Esophagus muscularis mucosa (tissue), 4 donors: ENCODE measurements around the gene PKMYT1. TPM values are rescaled to one million over a fixed set of nuclear protein-coding genes. Genes with fewer than 3 reads are reported as not detected.

ENCODE experiments used
- DNase-seq: peaks from one replicate; pipeline ENCODE4 v3.0.0-alpha.2; 2017; ENCODE audit errors: extremely low spot score
- H3K27ac ChIP-seq, 4 donors: fragments of 200-600 bp; sonication (generic); replicated peaks in 1 of 4; 1 replicate in 3 of 4; 2 replicates in 1 of 4; pipeline ENCODE4 v1.5.1; 2016 to 2019; ENCODE audit warnings: mild to moderate bottlenecking in 1 of 4
- H3K27me3 ChIP-seq, 4 donors: fragments of 200-600 bp; sonication (generic); one replicate each; pipeline versions ENCODE4 v1.5.1 to v1.6.0; 2016 to 2019
- H3K36me3 ChIP-seq, 4 donors: fragments of 200-600 bp; sonication (generic); one replicate each; pipeline ENCODE4 v1.5.1; 2016 to 2019
- H3K4me1 ChIP-seq, 4 donors: fragments of 200-600 bp; sonication (generic); one replicate each; pipeline ENCODE4 v1.5.1; 2016 to 2019
- H3K4me3 ChIP-seq, 4 donors: fragments of 200-600 bp; sonication (generic); 1 replicate in 2 of 4; 2 replicates in 2 of 4; pipeline ENCODE4 v1.5.1; 2016 to 2019; ENCODE audit warnings: mild to moderate bottlenecking in 4 of 4, moderate library complexity in 1 of 4
- H3K9me3 ChIP-seq, 4 donors: fragments of 200-600 bp; sonication (generic); 1 replicate in 3 of 4; 2 replicates in 1 of 4; pipeline ENCODE4 v1.5.1; 2016 to 2019
- EP300 ChIP-seq: sonication (generic); formaldehyde crosslinking; IDR thresholded peaks from one replicate; pipeline ENCODE4 v1.6.1; 2017; ENCODE audit warnings: antibody characterized with exemption
- POLR2A ChIP-seq: fragments of 450-650 bp; IDR thresholded peaks from one replicate; pipeline ENCODE4 v1.6.1; 2017; ENCODE audit warnings: antibody characterized with exemption, moderate library complexity, mild to moderate bottlenecking, low read depth
- POLR2AphosphoS5 ChIP-seq, 2 donors: sonication (generic); formaldehyde crosslinking; IDR thresholded peaks; one replicate each; pipeline ENCODE4 v1.6.1; 2017; ENCODE audit warnings: antibody characterized with exemption in 2 of 2
- WGBS: methylation state at CpG from one replicate; pipeline ENCODE4 v1.1.5; 2018; 5-methylcytosine and 5-hydroxymethylcytosine counted together
- intact Hi-C: fragments of 100-400 bp; cut with DNase I; formaldehyde crosslinking; loops from one replicate; pipeline ENCODE4 v1.15.1; 2023
- total RNA-seq, 4 donors: library from RNA; depleted of rRNA; stranded (reverse); fragments of >200 nt; gene quantifications; one replicate each; pipeline versions ENCODE4 v1.1.0 to v1.2.1, GENCODE V29; 2016
- TF ChIP-seq, protein P1 (sequence below), 3 experiments: fragments of 200-600 bp in 2 of 3; fragments of 450-650 bp in 1 of 3; sonication (generic) in 2 of 3; IDR thresholded peaks; one replicate each; pipeline ENCODE4 v1.5.1; 2017 to 2019; ENCODE audit warnings: antibody characterized with exemption in 3 of 3, mild to moderate bottlenecking in 2 of 3, moderate library complexity in 1 of 3

Gene PKMYT1
- total RNA-seq, 4 donors from 2014 or later = 0.57 to 2.5 TPM; not detected in 2

GRCh38 chr16:2982402-2982801 is 2.2 kb upstream of the PKMYT1 start:
- intact Hi-C loops = no loop called here
- DNase-seq = no peak
- Histone ChIP-seq H3K4me1 (peaks cover 28 to 47% (median 32%) of the 10 kb centered on the region in 4 donors), H3K4me3 (no peak overlapping the region), H3K9me3 (no peaks in the 10 kb centered on the region), H3K27me3 (peaks cover 0 to 34% (median 4%) of the 10 kb centered on the region in 4 donors), H3K36me3 (no peaks in the 10 kb centered on the region), H3K27ac (no peak overlapping the region)
- WGBS = 87% methylated on average over 5 of the region's 5 CpGs
- TF ChIP-seq EP300 (no peak), POLR2AphosphoS5 (IDR thresholded peaks at IDR 0.05) (no peak), POLR2A (no peak)
- TF ChIP-seq, protein P1, sequence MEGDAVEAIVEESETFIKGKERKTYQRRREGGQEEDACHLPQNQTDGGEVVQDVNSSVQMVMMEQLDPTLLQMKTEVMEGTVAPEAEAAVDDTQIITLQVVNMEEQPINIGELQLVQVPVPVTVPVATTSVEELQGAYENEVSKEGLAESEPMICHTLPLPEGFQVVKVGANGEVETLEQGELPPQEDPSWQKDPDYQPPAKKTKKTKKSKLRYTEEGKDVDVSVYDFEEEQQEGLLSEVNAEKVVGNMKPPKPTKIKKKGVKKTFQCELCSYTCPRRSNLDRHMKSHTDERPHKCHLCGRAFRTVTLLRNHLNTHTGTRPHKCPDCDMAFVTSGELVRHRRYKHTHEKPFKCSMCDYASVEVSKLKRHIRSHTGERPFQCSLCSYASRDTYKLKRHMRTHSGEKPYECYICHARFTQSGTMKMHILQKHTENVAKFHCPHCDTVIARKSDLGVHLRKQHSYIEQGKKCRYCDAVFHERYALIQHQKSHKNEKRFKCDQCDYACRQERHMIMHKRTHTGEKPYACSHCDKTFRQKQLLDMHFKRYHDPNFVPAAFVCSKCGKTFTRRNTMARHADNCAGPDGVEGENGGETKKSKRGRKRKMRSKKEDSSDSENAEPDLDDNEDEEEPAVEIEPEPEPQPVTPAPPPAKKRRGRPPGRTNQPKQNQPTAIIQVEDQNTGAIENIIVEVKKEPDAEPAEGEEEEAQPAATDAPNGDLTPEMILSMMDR (IDR thresholded peaks at IDR 0.05) = no peak

- TF ChIP-seq POLR2AphosphoS5 (IDR thresholded peaks at IDR 0.05) (no peak), POLR2A (no peak), EP300 (no peak)
- TF ChIP-seq, protein P1 (IDR thresholded peaks at IDR 0.05) = no peak
- peaks cover 28 to 47% (median 32%) of the 10 kb centered on the region in 4 donors for H3K4me1 ChIP-seq
- H3K27ac ChIP-seq = no peak overlapping the region
- no peak overlapping the region for H3K4me3 ChIP-seq
- no peaks in the 10 kb centered on the region for H3K9me3 ChIP-seq
- intact Hi-C loops = no loop called here
- 64% methylated on average over 3 of the region's 4 CpGs for WGBS
- DNase-seq = no peak
- H3K27me3 ChIP-seq = peaks cover 0 to 34% (median 4%) of the 10 kb centered on the region in 4 donors
- H3K36me3 ChIP-seq = no peaks in the 10 kb centered on the region
Observed at GRCh38 chr16:2981899-2982250, 1.6 kb upstream of the PKMYT1 start.

DNA sequence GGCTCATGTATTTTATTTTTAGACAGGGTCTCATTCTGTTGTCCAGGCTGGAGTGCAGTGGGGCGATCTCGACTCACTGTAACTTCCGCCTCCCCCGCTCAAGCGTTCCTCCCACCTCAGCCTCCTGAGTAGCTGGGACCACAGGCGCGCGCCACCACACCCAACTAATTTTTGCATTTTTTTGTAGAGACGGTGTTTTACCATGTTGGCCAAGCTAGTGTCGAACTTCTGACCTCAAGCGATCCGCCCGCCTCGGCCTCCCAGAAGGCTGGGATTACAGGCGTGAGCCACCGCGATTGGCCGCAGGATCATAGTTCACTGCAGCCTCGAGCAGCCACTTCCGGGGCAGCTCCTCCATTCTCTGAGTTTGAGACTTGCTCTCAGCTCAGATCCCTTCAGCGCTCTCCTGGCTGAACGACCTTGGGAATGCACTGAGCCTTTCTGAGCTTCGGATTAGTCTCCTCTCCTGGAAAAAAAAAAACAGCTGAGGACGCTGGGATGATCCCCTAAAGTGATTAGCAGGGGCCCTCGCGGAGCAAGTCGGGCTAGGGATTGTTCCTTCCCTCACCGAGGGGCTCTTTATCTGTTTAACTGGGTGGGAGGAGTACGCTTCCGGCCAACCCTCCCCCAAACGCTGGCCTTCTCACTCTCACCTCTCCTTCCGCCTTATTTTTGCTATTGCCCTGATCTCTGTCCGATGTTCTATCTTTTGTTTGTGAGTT is 1.1 kb upstream of the PKMYT1 start:
- intact Hi-C loops = no loop called here
- peaks cover 0 to 38% (median 4%) of the 10 kb centered on the region in 4 donors for H3K27me3 ChIP-seq
- WGBS = 57% methylated on average over 33 of the region's 33 CpGs
- no peak for DNase-seq
- TF ChIP-seq, protein P1 (IDR thresholded peaks at IDR 0.05) = no peak
- TF ChIP-seq EP300 (no peak), POLR2A (no peak)
- peak overlapping the region; percentile 66 to 84 (median 72) for H3K4me3 ChIP-seq
- H3K36me3 ChIP-seq = no peaks in the 10 kb centered on the region
- H3K4me1 ChIP-seq = peaks cover 28 to 47% (median 32%) of the 10 kb centered on the region in 4 donors
- H3K27ac ChIP-seq = peak overlapping the region in 1 of 4 donors; percentile 80
- H3K9me3 ChIP-seq = no peaks in the 10 kb centered on the region

DNA sequence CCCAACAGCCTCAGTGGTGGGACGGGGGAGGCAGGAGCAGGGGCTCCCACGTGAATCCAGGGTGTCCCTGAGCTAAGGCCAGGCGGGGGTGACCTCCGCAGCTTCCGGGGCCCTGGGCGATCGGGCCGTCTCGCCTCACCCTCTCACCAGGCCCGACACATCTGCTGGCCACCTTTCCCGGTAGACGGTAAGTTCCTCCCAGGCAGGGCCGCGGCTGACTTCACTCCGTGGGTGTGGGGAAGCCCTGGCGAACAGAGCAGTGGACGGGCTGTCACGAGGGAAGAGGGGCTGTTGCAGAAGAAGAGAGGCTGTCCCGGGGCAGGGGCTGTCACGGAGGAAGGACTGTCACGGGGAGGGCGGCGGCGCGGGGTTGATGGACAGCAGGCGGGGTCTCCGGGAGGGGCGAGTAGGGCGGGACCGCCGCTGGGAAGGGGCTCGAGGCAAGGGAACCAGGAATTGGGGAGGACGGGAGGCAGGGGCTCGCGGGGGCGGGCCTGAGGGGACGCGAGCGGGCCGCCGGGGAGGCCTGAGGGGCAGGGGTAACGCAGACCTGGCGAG is 498 bp downstream of the PKMYT1 start:
- peaks cover 19 to 34% (median 29%) of the 10 kb centered on the region in 4 donors for H3K4me1 ChIP-seq
- H3K36me3 ChIP-seq = no peaks in the 10 kb centered on the region
- WGBS = 1% methylated on average over 24 of the region's 43 CpGs
- no peak overlapping the region for H3K27ac ChIP-seq
- H3K4me3 ChIP-seq = peak overlapping the region; percentile 66 to 84 (median 72)
- peaks cover 0 to 43% (median 4%) of the 10 kb centered on the region in 4 donors for H3K27me3 ChIP-seq
- intact Hi-C loops = no loop called here
- DNase-seq = no peak
- no peaks in the 10 kb centered on the region for H3K9me3 ChIP-seq
- TF ChIP-seq, protein P1 (IDR thresholded peaks at IDR 0.05) = no peak
